ENCODE measurements around the gene EZR. TPM values are rescaled to one million over a fixed set of nuclear protein-coding genes. Genes with fewer than 3 reads are reported as not detected.

EZR gene
- total and polyA plus RNA-seq, 9 of the 15 experiments (the other 6 are each of a cell fraction or from before 2014, with no cell fraction given): 36.5 to 162 (median 104) TPM

- TF ChIP-seq RREB1 (CRISPR knock-in tag; IDR thresholded peaks at IDR 0.05): no peak
- 0 out of 2 replicates have a peak, but pooled peaks have one; percentile 28 for TF ChIP-seq SMARCC2 (IDR thresholded peaks at IDR 0.05; ENCODE audit: low read depth)
- no peak; the same call in 1 of the 2 replicates for TF ChIP-seq ZNF143 (CRISPR knock-in tag; IDR thresholded peaks at IDR 0.05)
- TF ChIP-seq MTA2 (IDR thresholded peaks at IDR 0.05; ENCODE audit: low read depth): peak; percentile 72
- TF ChIP-seq ZBTB33 (CRISPR knock-in tag; IDR thresholded peaks at IDR 0.05): peak; percentile 26; the same call in 1 of the 2 replicates
- no peak for TF ChIP-seq ZNF830 (CRISPR knock-in tag; IDR thresholded peaks at IDR 0.05)
- TF ChIP-seq ZNF507 (tag; conservative IDR thresholded peaks at IDR 0.05): no peak
- TF ChIP-seq HES1 (IDR thresholded peaks at IDR 0.05; ENCODE audit: low read depth): peak; percentile 52
- TF ChIP-seq RB1 (IDR thresholded peaks at IDR 0.05; ENCODE audit: low read depth): no peak
- TF ChIP-seq LEF1 (IDR thresholded peaks at IDR 0.05): peak; percentile 81; the same call in 1 of the 2 replicates
- no peak for TF ChIP-seq HNRNPLL (IDR thresholded peaks at IDR 0.05; ENCODE audit: low read depth, low read length, poor library complexity, severe bottlenecking)
- peak; percentile 43 for TF ChIP-seq CREB1 (IDR thresholded peaks at IDR 0.05)
- TF ChIP-seq CREB1 (CRISPR knock-in tag; IDR thresholded peaks at IDR 0.05): no peak; the same call in 1 of the 2 replicates
- no peak for TF ChIP-seq HDAC3 (IDR thresholded peaks at IDR 0.05; ENCODE audit: borderline replicate concordance, partially characterized antibody)
- TF ChIP-seq SMAD4 (CRISPR knock-in tag; conservative IDR thresholded peaks at IDR 0.05): peak; percentile 91
- TF ChIP-seq BCOR (IDR thresholded peaks at IDR 0.05): peak; percentile 77
- TF ChIP-seq CREB3L1 (IDR thresholded peaks at IDR 0.05; ENCODE audit: borderline replicate concordance, low read depth): no peak; the same call in 1 of the 2 replicates
- TF ChIP-seq SRSF1 (IDR thresholded peaks at IDR 0.05; ENCODE audit: low read depth, low read length): no peak
Measured at GRCh38 chr6:158816803-158817727, 2.1 kb downstream of the EZR start (continued).
